ENCODE data around the gene ZNF679.
A peak's percentile ranks its signal among the peaks of the same experiment; 100 is the strongest.
"Not testable (repeated sequence)": the region's sequence is repeated elsewhere in the genome, so short reads cannot be mapped to it uniquely, and the experiment has no call there.

ZNF679 gene

DNA sequence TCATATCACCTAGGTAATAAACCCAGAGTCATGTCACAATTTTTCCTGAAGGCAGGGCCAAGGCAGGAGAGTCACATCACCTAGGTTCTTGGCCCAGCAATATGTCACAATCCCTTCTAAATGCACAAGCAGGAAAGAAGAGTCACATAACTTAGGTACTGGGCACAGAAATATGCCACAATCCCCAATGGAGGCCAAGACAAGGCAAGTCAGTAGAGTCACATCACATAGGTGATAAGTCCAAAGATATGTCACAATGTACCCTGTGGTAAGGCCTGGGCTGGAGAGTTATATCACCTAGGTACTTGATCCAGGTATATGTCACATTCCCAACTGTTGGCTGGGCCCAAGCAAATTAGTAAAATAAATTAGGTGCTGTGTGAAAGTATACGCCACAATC is at the start of gene ZNF679:
ZNF679 (plus strand) TSS at position 301 of the 400 bp plus-strand sequence. CDS start 20,644 bp downstream, outside the sequence.
- not testable (repeated sequence) for DNase-seq

DNA sequence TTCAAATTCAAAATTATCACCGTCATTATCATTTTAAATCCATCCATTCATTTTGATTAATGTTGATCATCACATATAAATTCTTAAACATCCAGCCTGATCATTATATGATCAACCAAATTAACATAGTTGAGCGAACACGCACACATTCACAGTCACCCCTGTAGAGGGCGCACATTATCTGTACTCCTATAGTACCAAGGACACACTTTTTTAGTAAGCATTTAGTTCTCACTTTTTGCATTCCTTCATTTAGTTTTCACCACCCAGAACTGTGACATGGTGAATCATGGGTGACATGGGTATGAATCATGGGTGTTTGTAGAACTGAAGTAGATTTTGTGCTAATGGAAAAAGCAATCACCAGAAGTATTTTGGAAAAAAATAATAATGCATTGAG is 47.3 kb upstream of the ZNF679 start:
- no peak for DNase-seq

DNA sequence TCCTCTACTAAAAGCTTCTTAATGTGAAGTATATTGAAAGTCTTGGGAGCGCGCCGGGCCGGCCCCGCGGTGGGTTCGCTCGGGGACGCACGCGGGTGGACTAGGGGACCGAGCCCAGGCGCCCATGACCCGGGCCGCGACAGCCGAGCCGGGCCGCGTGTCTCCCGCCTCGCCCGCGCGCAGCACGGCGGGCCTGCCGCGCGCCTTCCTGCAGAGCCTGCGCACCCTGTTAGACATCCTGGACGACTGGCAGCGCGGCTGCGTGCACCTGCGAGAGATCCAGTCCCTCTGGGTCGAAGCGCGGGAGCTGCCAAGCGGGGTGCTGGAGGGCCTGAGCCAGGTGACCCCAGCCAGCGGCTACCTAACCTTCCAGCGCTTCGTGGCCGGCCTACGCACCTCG is 46.7 kb upstream of the ZNF679 start:
- no peak for DNase-seq

DNA sequence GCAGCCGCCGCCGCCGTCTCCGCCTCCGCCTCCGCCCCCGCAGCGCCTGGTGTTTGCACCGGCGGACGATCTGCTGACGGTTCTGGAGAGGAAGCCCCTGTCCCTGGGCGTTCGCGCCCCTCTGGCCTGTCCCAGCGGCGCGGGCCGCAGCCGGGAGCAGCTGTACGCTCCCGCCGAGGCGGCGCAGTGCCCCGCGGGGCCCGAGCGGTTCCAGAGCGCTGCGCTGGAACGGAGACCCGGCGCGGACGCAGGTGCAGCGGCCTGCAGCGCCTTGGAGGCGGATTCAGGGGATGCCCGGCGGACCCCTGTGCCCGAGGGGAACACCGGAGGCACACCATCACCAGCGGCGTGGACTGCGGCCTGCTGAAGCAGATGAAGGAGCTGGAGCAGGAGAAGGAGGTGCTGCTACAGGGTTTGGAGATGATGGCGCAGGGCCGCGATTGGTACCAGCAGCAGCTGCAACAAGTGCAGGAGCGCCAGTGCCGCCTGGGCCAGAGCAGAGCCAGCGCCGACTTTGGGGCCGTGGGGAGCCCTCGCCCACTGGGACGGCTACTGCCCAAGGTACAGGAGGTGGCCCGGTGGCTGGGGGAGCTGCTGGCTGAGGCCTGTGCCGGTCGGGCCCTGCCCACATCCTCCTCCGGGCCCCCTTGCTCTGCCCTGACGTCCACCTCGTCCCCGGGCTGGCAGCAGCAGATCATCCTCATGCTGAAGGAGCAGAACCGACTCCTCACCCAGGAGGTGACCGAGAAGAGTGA is 46.1 kb upstream of the ZNF679 start:
- DNase-seq = no peak

DNA sequence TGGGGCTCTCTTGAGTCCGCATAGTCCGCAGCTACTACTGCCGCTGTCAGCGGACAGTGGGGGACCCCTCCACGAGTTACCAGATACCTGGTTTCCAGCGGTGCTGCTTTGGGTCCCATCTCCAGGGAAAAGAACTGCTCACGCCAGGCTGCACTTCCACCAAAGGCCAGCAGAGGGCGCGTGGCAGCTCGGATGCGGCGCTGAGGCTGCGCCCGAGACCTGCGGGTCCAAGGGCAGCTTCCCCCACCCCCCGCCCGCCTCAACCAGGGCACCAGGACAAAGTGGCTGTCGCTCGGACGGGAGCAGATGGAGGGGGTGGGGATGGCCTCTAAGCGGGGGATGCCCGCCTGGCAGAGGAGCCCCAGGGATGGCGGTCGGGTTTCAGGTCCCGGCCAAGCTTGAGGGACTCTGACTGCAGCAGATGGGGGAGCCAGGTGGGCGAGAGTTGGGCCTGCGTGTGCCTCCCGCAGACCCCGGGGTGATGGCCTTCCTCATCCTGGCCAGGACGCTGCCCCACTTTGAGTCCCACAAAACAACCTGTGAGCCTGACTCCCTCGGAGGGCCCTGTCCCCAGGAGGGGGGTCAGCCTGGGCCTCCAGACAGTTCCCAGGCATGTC is 45.0 kb upstream of the ZNF679 start:
- peak; percentile 54 for DNase-seq

DNA sequence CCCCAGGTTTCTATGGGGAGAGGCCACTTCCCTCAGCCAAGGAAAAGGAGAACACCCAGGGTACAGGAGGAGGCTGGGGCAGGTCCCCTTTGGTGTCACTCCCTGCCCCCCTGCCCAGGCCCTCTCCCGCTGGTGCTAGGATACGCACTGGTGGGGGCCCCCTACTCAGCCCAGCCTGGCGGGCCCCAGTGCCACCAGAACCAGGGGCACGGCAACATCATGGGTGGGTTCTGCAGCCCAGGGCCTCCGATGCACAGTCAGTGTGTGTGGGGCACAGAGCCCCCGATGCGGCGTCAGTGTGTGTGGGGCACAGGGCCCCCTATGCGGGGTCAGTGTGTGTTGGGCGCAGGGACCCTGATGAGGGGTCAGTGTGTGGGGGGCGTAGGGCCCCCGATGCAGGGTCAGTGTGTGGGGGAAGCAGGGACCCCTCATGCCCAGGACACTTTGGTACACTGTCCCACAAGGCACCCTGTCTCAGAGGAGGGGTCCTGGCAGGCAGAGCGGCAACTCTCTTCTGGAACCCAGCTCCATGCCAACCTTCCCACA is 44.4 kb upstream of the ZNF679 start:
- DNase-seq = no peak

DNA sequence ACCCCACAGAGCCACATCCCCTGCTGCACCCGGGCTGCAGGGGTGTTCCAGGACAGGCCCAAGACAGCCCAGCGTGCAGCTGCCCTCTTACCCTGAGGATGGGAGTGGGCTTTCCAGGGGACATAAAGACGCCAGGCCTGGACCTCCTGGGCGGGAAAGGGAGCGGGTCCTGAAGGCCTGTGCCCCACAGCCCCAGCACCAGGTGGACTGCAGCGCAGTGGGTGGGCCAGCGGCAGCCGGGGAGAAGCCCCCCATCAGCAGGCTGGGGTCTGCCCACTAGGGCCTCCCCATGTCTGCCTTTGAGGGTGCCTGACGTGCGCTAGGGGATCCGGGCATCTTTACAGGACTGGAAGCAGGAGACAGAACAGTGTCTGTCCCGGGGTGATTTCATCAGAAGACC is 43.9 kb upstream of the ZNF679 start:
- DNase-seq = no peak

DNA sequence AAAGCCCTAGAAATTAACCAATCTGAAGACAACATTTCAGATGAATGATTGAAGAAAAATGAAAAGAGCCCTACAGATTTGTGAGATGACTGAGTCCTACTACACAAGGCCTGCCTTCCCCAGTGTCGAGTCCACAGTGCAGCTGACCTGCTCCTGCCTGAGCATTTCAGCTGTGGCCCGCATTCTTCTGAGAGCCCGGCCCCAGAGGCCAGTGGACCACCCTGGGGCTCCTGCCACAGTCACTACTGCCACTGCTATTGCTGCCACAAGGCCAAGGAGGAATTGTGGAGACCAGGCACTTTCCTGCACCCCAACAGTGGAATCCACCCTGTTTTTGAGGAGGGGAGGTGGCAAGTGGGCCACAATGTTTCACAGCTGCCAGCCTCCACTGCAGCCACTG is 40.9 kb upstream of the ZNF679 start:
- DNase-seq = no peak

DNA sequence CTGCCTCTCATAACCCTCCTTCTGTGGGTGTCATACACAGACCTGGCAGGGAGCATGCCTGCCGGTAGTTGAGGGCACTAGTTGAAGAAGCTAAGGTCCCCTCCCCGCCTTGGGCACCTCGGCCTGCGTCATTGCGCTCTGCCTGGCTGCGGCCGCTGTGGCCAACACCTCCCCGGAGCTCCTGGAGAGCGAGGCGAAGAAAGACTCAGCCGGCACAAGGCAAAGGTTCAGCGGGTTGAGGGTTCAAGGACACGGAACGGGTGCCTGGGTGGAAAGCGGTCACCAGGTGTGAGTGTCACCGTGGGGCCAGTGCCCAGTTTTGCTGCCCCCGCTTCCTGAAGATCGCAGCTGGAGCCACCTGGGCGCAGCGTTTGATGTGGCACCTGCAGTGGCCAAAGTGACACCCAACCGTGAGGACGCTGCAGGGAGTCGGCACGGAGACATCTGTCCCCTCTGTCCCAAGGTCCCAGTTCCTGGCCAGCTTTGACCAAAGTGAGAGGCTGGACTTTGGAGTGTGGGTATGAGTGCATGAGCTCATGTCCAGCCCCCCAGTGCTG is 36.0 kb upstream of the ZNF679 start:
- no peak for DNase-seq

DNA sequence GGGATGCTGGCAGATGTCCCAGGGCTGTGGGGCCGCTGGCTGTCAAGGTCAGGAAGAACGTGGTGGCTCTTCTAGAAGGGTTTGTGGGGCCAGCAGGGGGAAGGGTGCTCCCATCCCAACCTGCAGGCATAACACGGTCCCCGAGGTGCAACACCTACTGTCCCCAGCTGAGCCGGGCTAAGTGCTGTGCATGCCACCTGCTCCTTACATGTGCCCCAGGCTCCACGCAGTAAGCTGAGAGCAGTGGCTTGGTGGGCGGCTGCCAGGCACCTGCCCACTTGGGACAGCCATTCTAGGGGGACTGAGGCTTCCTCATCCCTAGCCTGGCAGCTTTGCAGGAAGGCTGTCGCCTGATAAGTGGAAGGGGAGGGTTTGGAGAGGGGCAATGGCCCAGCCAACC is 35.5 kb upstream of the ZNF679 start:
- no peak for DNase-seq

DNA sequence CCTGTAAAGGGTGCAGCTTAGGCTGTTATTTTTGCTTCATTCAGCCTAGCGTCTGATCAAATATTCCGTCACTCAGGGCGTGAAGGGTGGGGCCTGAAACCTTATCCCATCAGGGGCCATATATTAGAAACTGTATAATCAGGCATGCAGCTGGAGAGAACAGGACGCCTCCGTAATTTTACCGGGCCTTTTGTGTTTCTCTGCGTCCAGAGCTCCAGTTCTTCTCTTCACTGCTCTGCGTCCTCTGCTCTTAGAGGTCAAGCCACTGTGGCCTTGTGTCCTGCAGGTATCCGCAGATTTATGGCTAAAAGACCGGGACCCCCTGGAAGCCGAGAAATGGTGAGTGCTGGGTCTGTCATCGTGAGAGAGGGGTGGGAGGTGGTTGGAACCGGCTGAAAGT is 21.4 kb upstream of the ZNF679 start, which contains the start of gene ZNF735:
ZNF735 (plus strand) TSS at position 301 of the 400 bp plus-strand sequence; CDS start at position 301, 0 bp downstream.
- DNase-seq = no peak

DNA sequence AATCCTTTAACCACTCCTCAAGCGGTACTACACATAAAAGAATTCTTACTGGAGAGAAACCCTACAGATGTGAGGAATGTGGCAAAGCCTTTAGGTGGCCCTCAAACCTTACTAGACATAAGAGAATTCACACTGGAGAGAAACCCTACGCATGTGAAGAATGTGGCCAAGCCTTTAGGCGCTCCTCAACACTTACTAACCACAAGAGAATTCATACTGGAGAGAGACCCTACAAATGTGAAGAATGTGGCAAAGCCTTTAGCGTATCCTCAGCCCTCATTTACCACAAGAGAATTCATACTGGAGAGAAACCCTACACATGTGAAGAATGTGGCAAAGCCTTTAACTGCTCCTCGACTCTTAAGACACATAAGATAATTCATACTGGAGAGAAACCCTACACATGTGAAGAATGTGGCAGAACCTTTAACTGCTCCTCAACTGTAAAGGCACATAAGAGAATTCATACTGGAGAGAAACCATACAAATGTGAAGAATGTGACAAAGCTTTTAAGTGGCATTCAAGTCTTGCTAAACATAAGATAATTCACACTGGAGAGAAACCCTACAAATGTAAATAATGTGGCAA is 8.5 kb upstream of the ZNF679 start:
- DNase-seq = not testable (repeated sequence)

DNA sequence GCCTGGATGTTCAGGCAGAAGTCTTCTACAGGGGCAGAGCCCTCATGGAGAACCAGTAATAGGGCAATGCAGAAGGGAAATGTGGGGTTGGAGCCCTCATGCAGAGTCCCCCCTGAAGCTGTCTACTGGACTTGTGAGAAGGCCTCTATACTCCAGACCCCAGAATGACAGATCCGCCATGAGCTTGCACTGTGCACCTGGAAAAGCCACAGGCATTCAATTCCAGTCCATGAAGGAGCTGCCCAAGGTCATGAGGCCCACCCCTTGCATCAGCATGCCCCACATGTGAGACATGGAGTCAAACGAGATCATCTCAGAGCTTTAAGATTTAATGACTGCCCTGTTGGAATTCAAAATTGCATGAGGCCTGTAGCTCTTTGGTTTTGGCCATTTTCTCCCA is 4.9 kb upstream of the ZNF679 start:
- no peak for DNase-seq

DNA sequence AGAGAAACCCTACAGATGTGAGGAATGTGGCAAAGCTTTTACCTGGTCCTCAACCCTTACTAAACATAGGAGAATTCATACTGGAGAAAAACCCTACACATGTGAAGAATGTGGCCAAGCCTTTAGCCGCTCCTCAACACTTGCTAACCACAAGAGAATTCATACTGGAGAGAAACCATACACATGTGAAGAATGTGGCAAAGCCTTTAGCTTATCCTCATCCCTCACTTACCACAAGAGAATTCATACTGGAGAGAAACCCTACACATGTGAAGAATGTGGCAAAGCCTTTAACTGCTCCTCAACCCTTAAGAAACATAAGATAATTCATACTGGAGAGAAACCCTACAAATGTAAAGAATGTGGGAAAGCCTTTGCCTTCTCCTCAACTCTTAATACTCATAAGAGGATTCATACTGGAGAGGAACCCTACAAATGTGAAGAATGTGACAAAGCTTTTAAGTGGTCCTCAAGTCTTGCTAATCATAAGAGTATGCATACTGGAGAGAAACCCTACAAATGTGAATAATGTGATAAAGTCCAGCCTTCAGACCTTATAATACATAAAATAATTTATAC is 38.2 kb downstream of the ZNF679 start:
- no peak for DNase-seq

DNA sequence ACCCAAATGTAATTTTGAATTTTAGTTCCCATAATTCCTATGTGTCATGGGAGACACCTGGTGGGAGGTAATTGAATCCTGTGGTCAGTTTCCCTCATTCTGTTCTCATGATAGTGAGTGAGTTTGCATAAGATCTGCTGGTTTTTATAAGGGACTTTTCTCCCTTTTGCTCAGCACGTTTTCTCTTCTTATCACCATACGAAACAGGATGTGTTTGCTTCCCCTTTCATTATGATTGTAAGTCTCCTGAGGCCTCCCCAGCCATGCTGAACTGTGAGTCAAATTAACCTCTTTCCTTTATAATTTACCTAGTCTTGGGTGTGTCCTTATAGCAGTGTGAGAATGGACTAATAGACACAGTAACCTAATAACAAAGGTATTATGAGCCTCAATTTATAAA is 49.4 kb downstream of the ZNF679 start:
- DNase-seq = no peak

DNA sequence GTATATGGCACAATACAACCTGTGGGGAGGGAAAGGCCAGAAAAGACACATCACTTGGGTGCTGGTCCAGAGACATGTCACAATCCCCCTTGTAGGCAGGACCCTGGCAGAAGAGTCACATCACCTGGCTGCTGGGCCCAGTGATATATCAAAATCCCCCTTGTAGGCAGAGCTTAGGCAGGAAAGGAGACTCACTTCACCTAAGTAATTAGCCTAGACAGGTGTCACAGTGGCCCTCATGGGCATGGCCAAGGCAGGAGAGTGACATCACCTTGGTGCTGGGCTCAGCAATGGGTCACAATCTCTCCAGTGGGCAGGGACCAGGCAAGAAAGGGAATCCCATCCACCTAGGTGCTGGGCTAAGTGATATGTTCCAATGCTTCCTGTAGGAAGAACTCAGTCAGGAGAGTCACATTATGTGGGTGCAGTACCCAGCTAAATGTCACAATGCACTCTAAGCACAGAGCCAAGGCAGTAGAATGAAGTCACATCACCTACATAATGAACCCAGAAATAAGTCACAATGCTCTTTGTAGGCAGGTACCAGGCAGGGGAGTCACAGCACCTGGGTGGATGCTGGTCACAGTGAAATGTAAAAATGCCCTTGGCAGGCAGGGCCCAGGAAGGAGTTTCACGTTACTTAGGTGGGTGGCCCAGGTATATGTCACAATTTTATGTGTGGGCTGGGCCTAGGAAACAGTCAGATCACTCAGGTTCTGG is 66.6 kb downstream of the ZNF679 start:
- DNase-seq = no peak

DNA sequence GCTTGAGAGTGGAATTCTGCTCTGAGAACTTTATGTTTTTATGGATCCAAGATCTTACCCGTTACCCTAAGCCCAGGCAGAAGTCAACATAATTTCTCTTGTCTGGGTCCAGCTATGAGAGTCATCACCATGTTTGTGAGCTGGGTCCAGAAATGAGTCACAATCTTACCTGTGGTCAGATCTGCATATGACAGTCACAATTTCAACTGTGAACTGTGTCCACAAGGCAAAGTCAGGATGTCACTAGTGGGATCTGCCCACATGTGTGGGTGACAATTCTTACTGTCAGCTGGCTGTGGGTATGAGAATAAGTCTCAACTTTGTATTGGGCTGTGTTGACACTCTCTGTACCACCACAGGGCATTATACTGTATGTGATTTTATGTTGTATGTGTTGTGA is 69.1 kb downstream of the ZNF679 start:
- not testable (repeated sequence) for DNase-seq

DNA sequence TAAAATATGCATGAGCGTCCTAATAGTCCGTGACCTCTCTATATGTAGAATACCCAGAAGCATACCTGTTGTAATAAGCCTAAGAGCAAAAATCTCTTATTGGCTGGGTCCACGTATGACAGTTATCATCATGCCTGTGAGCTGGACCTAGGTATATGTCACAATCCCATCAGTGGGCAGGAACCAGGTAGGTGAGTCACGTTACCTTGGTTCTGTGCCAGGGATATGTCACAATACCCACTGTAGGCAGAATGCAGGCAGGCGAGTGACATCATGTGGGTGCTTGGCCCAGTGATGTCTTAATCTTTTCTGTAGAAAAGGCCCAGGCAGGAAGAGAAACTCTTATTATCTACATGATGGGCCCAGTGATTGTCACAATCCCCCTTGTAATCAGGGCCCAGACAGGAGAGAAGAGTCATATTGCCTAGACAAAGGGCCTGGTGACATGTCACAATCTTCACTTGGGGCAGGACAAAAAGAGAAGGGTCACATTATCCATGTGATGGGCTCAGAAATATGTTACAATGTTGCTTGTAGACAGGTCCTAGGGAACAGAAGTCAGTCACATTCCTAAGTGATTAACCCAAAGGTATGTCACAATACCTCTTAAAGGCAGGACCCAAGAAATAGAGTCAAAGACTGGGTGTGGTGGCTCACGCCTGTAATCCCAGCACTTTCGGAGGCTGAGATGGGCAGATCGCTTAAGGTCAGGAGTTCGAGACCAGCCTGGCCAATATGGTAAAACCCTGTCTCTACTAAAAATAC is 72.5 kb downstream of the ZNF679 start:
- no peak for DNase-seq

DNA sequence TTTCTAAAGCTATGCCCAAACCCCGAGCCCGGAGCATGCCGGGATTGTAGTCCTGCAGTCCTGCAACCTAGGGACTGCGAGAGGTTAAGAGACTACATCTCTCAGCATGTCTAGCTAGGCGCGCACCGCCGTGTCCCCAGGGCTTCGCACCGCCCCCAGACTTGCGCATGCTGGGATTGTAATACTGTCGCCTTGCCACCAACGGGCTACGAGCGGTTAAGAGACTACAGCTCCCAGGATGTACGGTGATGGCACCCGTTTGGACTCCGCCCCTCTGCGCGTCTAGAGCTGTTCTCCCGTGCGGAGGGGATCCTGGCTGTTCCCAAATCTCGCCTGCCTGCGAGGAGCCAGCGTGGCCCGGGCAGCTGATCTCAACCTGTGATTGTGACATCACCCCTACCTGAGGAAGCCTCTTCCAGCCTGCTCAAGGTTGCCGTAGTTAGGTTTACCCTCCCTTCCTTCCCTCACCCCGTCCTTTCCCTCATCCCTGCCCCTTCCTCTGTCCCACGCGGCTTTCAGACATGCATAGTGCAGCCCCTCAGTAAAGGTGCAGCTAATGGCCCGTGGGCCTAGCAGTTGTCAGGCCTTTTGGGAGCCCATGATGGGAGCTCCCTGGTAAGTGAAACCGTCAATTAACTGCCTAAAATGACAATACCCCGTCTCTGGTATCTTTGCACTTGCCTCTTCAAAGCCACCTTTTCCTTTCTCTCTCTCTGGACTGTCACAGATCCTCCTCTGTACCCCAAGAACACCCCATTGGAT is 79.2 kb downstream of the ZNF679 start:
- peak; percentile 92 for DNase-seq

DNA sequence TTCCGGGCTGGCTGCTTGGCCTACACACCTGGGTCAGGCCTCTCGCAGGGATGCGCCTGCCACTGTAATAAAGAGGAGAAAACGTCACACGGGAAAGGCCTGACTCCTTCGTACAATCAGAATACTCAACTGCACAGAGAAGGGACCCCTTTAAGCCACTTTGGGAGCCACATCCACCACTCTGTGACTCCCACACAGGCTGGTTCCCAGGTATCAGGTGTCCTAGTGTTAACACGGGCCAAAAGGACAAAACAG is 79.7 kb downstream of the ZNF679 start:
- DNase-seq = no peak

DNA sequence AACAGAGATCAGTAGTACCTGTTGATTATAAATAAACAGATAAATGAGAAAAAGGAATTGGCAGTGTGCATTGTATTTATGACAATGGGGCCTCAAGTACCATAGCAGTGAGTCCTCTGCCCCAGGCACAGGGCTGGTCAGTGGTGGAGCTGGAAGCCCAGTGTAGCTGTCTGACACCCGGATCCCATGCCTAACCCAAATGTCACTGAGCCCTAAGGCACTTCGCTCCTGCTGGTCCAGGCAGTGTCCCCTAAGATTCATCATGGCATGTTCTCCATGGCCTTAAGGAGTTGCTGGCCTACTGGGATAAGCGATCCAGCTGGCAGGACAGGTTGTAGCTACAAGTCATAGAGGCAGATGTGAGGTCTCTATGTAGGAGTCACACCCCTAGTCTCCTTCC is 82.2 kb downstream of the ZNF679 start:
- no peak for DNase-seq
